ENCODE data around the gene SH3RF3. TPM values are rescaled to one million over a fixed set of nuclear protein-coding genes. Genes with fewer than 3 reads are reported as not detected.
A peak's percentile ranks its signal among the peaks of the same experiment; 100 is the strongest.

SH3RF3 gene
- total RNA-seq, 1 experiment from 2014 or later = 4.3 TPM

DNA sequence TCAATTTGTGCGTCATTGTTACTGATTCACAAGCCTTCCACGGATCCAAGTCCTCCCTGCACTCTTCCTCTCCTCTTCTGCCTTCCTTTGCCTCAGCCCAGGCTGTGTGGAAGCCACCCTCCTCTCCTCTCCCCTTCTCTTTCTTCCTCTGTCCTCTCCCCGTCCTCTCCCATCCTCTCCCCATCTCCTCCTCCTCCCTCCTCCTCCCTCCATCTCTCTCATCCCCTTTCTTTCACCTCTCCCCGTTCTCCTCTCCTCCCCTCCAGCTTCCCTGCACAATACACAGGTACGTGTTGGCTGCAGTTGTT, 301.3 kb downstream of the SH3RF3 start:
- DNase-seq (ENCODE audit: low read depth) = no peak

DNA sequence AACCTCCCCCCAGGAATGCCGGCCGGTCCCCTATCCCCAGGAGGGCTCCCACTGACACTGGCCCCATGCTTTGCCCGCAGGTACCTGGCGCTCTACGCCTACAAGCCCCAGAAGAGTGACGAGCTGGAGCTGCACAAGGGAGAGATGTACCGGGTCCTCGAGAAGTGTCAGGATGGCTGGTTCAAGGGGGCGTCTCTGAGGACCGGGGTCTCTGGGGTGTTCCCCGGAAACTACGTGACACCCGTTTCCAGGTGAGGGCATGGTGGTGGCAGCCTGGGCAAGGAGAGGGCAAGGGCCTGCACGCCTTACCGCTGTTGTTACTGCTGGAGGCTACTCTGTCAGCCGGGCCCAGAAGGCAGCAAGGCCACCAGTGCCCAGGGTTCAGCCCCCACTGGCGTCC, 303.4 kb downstream of the SH3RF3 start:
- no peak for DNase-seq (ENCODE audit: low read depth)

DNA sequence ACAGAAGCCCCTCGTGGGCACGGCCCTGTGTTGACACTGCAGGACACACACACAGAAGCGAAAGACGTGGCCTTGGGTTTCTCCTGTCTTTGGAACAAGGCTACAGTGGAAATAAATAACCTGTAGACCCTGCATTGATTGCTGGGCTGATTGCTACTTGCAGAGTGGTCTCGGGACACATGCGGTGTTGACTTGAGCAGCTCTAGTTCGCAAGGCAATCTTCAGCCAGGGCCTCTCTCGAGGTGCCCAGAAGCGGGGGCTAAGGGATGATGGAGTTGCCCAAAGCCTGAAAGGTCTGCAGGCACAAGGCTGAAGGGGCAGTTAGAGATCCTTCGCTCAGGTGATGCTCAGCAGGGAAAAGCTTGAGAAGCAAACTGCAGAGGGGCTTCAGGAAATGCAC, 304.5 kb downstream of the SH3RF3 start:
- no peak for DNase-seq (ENCODE audit: low read depth)

DNA sequence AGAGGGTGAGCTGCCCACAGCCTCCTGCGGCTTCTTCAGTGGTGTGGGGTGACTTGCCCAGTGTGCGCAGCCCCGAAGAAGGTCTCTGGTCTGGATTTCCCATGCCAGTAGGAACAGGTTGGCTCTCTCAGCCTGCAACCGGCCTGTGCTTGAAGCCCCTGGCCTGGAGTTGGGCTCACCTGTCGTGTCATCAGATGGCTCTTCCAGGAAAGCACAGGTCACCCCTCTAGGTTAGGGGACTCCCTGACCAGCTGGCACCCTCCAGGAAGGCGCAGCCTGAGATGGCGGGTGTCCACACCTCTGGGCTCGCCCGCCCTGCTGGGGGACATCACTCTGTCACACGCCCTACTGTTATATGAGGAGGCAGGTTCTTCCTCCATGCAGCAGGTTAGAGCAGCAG, 304.9 kb downstream of the SH3RF3 start:
- no peak for DNase-seq (ENCODE audit: low read depth)

DNA sequence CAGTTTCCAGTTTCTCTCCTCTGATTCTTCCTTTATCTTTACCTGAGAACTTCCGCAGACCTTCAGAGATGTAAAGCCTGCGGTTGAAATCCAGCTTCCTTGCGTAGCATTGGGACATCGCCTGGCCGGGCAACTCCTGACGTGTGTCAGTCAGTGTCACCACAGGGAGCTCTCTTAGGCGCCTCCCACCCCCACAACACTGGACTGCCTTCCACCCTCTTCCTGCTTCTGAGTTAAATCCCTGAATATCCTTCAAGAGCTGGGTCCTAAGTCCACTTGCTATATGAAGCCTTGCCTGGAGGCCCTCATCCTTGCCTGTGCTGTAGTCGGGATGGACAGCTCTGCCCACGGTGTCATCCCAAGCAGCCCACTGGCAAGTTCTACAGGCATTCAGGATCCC, 305.3 kb downstream of the SH3RF3 start:
- no peak for DNase-seq (ENCODE audit: low read depth)

DNA sequence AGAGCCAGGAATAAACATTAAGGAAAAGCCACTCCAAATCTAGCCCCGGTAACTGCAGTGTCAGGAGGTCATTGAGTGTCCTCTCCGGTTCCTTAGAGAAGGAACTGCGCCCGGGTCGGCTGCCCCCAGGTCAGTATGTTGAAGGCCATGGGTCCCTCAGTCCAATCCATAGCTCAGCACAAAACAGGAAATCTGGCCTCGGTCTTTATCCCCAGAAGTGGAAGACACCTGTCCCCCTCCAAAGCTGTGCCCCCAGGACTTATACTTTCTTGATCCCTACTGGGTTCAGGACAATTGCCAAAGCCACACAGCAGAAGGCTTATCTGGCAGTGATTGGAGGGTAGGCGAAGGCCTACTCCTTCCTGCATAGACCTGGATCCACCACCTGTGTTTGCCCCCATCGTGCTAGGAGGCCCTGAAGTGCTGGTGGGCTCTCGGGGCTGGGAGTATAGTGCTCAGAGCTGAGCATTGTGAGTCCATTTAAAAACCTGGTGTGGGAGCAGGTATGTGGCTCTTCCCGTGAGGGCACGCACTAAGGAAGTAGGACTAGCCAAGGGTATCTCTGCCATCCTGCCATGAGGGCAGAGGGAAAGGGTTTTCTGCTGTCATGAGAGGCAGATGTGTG, 306.2 kb downstream of the SH3RF3 start:
- DNase-seq (ENCODE audit: low read depth) = no peak

DNA sequence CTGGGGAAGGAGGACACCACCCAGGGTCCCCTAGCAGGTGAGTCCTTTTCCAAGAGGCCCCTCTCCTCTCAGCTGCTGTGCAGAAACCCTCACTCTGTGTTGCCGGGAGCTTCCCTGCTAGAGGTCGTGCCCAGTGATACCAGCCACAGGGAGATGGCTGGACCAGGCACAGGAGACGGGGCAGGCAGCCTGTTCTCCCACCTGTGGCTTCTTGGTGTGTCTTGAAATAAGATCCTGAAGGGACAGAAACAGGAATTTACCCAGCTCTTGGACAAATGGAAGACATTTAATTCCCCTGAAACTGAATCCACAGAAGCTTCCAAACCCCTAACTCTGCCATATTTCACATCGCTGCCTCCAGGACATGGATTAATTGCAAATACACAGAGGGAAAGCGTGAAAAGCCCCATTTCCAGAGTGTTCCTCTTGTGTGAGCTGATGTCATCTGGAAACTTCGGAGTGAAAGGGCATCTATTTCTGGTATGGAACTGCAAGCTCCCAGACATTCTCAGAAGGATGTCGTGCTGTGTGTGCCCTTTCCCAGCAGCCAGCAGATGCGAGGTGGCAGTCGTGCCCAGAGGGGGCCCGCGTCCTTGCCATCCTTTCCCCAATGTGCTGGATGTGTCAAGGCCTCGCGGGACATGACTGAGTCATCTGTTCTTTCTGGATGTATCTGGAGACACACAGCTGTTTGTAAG, 307.0 kb downstream of the SH3RF3 start:
- DNase-seq (ENCODE audit: low read depth) = peak; percentile 91

DNA sequence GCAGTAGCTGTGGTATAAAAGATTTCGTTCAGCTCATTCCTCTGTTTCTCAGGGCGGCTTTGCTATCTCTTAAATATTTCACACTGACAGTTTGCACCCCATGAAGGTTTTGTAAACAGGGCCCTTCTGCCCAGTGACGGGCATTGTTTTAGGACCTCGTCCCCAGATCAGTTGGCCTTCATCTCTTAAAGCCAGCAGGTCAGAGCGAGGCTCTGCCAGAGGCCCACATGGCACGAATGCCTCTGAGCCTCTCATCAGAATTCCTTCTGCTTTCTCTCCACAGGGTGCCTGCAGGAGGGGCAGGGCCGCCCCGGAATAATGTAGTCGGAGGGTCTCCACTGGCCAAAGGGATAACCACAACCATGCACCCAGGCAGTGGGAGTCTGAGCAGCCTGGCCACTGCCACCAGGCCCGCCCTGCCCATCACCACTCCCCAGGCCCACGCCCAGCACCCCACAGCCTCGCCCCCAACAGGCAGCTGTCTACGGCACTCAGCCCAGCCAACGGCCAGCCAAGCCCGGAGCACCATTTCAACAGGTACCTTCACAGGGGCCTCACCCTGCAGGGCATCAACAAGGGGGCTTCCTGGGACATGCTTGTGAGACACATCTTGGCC, 307.7 kb downstream of the SH3RF3 start:
- DNase-seq (ENCODE audit: low read depth) = no peak

DNA sequence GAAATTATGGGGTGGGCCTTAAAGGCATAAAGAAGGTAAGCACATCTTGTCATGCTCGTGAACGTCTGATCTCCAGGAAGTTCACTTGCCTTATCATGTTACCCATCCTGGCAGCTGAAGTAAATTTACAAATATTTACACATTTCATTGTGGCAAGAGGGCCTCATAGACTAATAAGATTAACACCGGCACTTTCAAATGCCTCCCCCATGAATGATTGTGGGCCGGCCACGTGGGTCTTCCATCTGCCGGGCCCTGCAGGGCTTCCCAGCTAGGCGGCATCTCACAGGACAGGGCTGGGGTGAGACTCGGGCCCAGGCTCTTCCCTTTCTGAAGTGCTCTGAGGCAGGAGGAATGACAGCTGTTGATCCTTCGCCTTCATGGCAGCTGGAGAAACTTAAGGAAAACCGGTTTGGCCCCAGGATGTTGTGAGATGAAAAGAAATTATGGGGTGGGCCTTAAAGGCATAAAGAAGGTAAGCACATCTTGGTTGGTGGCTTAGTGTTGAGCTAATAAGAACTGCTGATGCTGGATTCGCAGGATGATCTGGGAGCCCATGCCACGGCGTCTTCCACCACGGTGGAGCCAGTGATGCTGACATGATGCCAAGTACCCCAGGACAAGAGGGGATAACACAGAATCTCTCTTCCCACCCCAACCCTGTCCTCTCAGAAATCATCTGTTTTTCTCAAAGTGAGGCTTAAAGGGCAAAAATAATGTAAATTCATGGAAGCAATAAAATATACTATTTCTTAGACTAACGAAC, 308.5 kb downstream of the SH3RF3 start:
- no peak for DNase-seq (ENCODE audit: low read depth)

DNA sequence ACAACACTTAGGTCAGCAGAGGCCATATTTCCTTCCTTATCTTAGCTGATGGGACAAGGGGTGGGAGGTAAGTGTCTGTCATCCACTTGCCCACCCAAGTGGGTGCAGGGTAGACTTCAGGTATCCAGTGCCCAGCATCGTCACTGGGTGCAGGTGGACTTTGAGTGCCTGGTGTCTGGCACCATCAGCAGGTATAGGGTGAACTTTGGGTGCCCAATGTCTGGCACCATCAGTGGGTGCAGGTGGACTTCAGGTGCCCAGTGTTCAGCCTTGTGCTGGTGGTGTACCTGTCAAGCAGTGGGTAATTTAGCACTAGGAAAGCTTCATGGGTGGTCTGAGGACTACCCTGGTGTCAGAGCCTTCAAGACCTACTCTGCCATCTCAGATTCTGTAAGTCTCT, 309.1 kb downstream of the SH3RF3 start:
- no peak for DNase-seq (ENCODE audit: low read depth)

DNA sequence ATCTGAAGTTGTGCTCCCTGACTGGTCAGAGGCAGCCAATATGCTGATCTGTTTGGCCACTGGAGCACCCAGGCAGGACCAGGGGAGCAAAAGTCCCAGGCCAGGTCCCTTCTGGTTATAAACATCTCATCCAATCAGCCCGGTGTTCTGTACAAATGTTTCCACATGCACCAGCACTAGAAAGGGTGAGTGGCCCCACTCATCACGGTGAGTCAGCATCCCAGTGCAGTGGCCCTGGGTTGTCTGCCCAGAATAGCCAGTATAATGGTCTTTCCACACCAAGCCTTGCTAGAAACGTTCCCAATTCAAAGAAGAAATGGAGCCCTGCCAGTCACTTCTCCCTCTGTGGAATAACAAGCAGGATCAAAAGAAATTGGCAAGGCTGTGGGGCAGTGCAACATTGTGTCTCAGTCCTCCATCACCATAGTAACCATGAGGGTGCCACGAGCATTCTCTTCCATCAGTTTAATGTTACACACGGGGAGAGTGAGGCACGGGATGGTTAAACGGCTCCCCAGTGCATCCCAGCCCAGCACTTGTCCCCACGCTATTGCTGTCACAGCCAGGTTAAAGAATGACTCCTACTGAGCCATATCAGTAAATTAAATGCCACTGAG, 309.9 kb downstream of the SH3RF3 start:
- peak; percentile 93 for DNase-seq (ENCODE audit: low read depth)

DNA sequence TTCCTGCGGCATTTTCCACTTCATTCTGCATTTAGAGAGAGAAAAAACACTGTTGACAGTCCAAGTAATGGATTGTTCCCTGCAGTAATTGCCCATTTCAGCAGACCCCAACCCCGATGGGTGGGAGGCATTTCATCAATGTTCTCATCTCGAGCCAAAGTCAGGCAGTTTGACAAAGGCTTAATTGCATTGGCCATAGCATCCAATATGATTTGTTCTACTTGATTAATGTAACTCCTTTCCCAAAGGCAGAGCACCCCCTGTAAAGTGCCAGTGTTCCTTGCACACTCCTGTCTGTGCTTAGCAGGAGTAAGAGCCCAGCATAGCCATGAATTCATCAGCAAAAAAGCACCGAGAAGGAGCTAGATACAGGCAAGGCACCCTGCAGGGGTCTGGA, 310.4 kb downstream of the SH3RF3 start:
- DNase-seq (ENCODE audit: low read depth) = no peak

DNA sequence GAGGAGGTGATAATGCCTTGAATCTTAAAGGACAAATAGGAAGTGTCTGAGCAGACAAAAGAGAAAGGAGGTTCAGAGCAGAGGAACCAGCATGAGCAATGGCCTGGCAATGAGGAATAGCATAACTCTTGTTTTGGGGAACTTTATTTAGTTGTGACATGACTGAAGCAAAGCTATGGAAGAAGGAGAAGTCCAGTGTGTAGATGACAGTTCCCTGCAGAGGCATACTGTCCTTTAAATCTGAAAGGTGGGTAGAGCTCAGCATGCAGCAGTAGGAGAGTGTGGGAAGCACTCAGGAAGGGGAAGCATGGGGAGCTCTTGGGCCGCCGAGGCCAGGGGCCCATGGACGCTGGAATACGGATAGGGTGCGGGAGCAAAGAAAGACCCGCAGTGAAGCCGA, 311.0 kb downstream of the SH3RF3 start:
- no peak for DNase-seq (ENCODE audit: low read depth)

DNA sequence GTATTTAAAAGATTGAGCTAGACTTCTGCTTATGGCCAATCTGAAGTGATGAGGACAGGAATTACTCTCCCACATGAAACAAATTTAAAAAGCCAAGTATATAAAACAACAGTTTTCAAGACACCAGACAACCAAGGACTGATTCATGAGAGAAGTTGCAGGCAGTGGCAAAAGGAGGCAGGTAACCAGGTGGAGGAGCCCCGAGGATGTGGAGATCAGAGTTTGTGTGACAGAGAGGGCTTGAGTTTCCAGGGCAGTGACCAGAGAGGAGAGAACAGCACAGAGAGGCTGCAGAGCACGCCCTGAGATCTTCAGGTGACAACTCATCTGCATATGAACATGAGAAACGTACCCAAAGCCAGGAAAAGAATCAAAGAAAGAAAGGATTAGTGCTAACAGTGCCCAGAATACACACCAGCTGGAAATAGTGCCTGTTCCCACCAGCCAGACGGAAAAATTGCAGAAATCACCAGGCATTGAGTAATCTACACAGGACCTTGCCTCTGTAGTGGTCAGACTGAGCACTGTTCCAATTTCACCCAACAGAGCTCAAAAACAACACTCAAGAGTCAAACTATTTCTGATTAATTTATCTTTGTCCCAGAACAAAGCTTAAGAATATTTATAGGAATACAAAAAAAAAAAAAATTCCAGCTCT, 311.6 kb downstream of the SH3RF3 start:
- no peak for DNase-seq (ENCODE audit: low read depth)

DNA sequence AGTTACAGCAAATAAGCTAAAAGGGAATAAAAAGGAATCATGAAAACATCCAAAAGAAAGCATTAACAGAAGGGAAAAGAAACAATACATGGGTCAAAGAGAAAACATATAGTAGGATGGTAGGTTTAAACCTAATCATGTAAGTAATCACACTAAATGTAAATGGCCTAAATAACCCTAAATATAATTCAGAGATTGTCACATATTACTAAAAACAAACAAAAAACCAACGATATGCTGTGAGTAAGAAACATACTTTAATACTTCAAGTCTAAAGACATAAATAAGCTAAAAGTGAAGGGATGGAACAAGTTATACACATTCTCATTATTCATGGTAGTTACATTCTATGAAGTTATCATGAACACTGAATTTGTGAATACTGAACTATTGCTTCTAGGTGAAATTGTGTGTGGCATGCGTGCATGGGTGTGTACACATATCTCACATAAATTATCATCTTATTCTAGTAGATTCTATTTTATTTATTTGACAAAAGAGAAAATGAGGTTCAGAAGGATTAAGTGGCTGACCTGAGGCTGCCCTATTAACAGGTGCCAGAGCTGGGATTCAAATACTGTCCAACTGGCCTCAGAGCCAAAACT, 313.8 kb downstream of the SH3RF3 start:
- DNase-seq (ENCODE audit: low read depth) = no peak

DNA sequence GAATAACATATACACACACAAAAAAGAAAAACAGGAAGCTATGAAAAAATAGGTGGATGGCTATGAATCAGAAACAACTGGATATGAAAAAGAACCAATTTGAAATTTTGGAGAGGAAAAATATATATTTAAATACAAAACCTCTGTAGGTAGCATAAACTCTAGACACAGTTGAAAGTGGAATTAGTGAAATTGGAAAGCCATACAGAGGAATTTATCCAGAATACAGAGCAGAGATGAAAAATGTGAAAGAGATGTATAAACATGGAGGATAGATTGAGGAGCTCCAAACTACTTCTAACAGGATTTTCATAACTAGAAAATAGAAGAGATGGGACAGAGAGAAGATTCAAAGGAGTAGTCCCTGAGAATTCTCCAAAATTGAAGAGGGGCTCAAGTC, 315.9 kb downstream of the SH3RF3 start:
- no peak for DNase-seq (ENCODE audit: low read depth)

DNA sequence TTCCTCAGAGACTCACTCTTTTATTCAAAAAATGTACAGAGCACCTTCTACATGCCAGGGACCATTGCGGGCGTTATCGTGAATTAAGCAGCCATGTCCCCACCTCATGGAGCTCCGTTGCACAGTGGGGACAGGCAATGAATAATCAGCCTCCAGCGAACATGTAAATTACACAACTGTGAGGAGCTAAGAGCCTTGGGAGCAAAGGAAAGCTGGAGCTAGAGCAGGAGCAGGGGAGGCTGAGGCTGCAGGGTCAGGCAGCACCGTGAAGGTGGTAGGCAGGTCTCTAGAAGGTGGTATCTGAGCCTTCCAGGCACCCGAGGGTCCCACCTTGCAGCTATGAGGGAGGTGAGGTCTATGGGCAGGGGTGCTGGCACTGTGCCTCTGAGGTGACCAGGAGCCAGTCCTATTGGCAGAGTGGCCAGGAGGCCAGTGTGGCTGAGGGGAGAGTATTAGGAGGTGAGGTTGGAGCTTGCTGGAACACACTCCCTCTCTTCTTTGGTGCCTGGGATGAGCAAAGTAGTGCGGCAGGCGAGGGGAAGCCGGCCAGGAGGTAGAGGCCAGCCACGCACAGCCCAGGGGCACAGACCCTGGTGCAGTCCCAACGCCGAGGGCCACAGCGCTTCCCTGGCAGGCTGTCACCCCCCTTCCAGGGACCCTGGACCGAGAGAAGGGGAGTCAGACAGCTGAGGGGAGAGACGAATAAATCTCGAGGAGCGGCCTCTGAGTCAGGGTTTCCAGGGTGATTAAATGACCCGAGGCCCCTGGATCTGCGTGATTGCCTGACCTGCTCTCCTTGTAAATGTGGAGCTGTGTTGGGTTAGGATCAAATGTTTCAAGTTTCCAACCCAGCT, 317.5 kb downstream of the SH3RF3 start:
- DNase-seq (ENCODE audit: low read depth) = peak; percentile 88

DNA sequence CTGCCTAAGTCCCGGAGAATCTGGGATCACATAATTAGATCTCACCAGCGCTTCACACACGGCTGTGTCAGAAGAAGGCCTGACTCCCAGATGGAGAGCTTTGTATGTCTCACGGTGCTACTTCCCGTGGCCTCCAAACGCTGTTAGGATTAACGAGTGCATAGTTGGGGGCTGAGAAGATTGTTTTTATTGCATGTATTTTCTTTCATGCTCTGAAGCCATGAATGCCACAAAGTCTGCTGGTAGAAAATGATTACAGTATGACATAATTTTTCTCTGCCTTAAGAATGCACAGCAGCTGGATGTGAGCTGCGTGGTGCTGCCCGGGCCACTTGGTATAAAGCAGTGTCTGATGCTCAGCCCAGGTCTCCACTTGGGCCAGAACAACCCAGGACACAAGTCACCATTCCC, 318.3 kb downstream of the SH3RF3 start:
- peak; percentile 92 for DNase-seq (ENCODE audit: low read depth)

DNA sequence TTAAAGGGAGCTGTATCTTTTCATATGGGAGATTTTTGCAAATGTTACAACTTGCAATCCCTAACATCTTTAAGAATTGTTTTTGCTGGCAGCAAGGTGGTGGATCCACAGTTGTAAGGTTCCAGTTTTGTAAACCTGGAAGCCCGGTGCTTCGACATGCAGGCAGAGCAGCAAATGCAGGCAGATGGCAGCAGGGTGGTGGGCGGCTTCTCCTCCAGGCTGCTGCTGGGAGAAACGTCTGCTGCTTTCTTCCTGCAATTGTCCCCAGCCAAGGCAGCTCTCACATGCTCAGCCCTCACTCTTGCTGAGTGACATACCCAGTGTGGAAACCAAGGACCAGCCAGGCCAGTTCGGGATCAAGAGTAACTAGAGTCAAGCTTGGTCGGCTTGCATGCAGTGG, 318.8 kb downstream of the SH3RF3 start:
- DNase-seq (ENCODE audit: low read depth) = no peak

DNA sequence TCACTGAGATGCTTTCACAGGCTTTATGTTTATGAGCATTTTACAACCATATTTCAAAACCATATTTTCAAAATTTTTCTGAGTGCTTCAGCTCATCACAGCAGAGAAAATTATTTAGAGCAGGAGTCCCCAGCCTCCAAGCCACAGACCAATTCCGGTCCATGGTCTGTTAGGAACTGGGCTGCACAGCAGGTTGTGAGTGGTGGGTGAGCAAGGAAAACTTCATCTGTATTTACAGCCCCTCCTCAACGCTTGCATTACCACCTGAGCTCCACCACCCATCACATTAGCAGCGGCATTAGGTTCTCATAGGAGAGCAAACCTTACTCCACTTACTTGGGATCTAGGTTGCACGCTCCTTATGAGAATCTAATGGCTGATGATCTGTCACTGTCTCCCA, 319.2 kb downstream of the SH3RF3 start:
- no peak for DNase-seq (ENCODE audit: low read depth)
